Spleen (tissue), 7 donors: ENCODE data around the gene IL1RAPL2.
"Not testable (repeated sequence)": the region's sequence is repeated elsewhere in the genome, so short reads cannot be mapped to it uniquely, and the experiment has no call there.

Source experiments
- CTCF ChIP-seq, 11 experiments: fragments of 200-600 bp in 7 of 11; fragments of 450-650 bp in 4 of 11; sonication (generic) in 4 of 11; IDR thresholded peaks in 8 of 11; conservative IDR thresholded peaks in 3 of 11; 1 replicate in 7 of 11; 2 replicates in 4 of 11; pipeline versions ENCODE4 v1.4.0 to v1.8.0; 2016 to 2021; ENCODE audit warnings: antibody characterized with exemption in 11 of 11, inconsistent platforms in 4 of 11, mild to moderate bottlenecking in 1 of 11
- POLR2A ChIP-seq, 3 donors: fragments of 450-650 bp; IDR thresholded peaks; one replicate each; pipeline ENCODE4 v1.5.1; 2017; ENCODE audit warnings: antibody characterized with exemption in 3 of 3, mild to moderate bottlenecking in 1 of 3
- POLR2AphosphoS5 ChIP-seq, 3 donors: sonication (generic); formaldehyde crosslinking; IDR thresholded peaks; one replicate each; pipeline ENCODE4 v1.5.1; 2017; ENCODE audit warnings: antibody characterized with exemption in 3 of 3
- donor health status: DM: no; HTN: no; CAD: no; lungs with moderate emphysema.
- donor health status: DM: no; HTN: no; CAD: no.
- donor health status: DM: no; HTN: no; CAD: no.

- not testable (repeated sequence) for TF ChIP-seq POLR2AphosphoS5 (IDR thresholded peaks at IDR 0.05); CTCF (IDR thresholded peaks at IDR 0.05 in 8 of 11, conservative IDR thresholded peaks at IDR 0.05 in 3 of 11); POLR2A (IDR thresholded peaks at IDR 0.05)
Observed at GRCh38 chrX:104914686-104915085, 348.7 kb downstream of the IL1RAPL2 start.
